Upper lobe of right lung (tissue), 1 donor: Measurements from ENCODE around the gene PIGX. TPM values are rescaled to one million over a fixed set of nuclear protein-coding genes. Genes with fewer than 3 reads are reported as not detected.

Experiments
- ATAC-seq: fragments of 200-7000 bp; cut with Tn5 transposase; one replicate; pipeline ENCODE4 v1.9.1; 2020; ENCODE audit warnings: mild to moderate bottlenecking, moderate library complexity
- DNase-seq: peaks from one replicate; pipeline ENCODE4 v3.0.0-alpha.2; 2020
- H3K27ac ChIP-seq: fragments of 200-600 bp; one replicate; pipeline ENCODE4 v1.8.0; 2022
- H3K27me3 ChIP-seq: fragments of 200-600 bp; one replicate; pipeline ENCODE4 v1.8.0; 2022; ENCODE audit warnings: mild to moderate bottlenecking
- H3K36me3 ChIP-seq: fragments of 200-600 bp; one replicate; pipeline ENCODE4 v1.8.0; 2022
- H3K4me1 ChIP-seq: fragments of 200-600 bp; one replicate; pipeline ENCODE4 v1.8.0; 2022
- H3K4me3 ChIP-seq: fragments of 200-600 bp; one replicate; pipeline ENCODE4 v1.8.0; 2022; ENCODE audit warnings: mild to moderate bottlenecking
- H3K9me3 ChIP-seq: fragments of 200-600 bp; one replicate; pipeline ENCODE4 v1.8.0; 2022
- intact Hi-C: fragments of 100-400 bp; cut with DNase I; formaldehyde crosslinking; loops from one replicate; pipeline ENCODE4 v1.11.0; 2022
- total RNA-seq: library from RNA; stranded (reverse); fragmentation: NEBNext Ultra II Directional; extraction: Animal tissue kit (Norgen Biotek cat#: 25700); gene quantifications from one replicate; pipeline ENCODE4 v1.2.1, GENCODE V29; 2021
- TF ChIP-seq, protein P1 (sequence below): fragments of 200-600 bp; IDR thresholded peaks from one replicate; pipeline ENCODE4 v1.8.0; 2022; ENCODE audit warnings: antibody characterized with exemption
- donor health status: DM: no; HTN: yes; CAD: no; lungs with severe emphysema.

PIGX gene
- total RNA-seq, 1 donor from 2014 or later, result 17.4 TPM

DNA sequence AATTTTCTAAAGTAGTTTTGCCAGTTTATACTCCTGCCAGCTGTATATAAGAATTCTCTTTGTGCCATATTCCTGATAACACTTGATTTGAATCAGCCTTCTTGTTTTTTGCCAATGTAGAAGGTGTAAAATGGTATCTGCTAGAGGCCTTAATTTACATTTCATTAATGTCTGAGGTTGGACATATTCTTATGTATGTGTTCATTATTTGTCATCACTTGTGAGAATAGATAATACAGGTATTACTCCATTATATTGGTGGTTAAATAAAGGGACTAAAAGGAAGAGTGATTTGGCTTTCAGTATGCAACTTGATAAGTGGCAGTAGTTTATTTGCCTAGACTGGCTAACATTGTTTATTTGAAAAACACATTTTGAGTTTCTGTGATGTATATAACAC is 53.3 kb downstream of the PIGX start:
- DNase-seq, result no peak
- no peaks in the 10 kb centered on the region for H3K4me1 ChIP-seq
- H3K4me3 ChIP-seq, result no peak overlapping the region
- no peak for ATAC-seq
- H3K9me3 ChIP-seq, result no peaks in the 10 kb centered on the region
- H3K27ac ChIP-seq, result no peak overlapping the region
- peaks cover 8% of the 10 kb centered on the region for H3K36me3 ChIP-seq
- no peaks in the 10 kb centered on the region for H3K27me3 ChIP-seq
- TF ChIP-seq, protein P1, sequence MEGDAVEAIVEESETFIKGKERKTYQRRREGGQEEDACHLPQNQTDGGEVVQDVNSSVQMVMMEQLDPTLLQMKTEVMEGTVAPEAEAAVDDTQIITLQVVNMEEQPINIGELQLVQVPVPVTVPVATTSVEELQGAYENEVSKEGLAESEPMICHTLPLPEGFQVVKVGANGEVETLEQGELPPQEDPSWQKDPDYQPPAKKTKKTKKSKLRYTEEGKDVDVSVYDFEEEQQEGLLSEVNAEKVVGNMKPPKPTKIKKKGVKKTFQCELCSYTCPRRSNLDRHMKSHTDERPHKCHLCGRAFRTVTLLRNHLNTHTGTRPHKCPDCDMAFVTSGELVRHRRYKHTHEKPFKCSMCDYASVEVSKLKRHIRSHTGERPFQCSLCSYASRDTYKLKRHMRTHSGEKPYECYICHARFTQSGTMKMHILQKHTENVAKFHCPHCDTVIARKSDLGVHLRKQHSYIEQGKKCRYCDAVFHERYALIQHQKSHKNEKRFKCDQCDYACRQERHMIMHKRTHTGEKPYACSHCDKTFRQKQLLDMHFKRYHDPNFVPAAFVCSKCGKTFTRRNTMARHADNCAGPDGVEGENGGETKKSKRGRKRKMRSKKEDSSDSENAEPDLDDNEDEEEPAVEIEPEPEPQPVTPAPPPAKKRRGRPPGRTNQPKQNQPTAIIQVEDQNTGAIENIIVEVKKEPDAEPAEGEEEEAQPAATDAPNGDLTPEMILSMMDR, result no peak
- intact Hi-C loops, result no loop called here

DNA sequence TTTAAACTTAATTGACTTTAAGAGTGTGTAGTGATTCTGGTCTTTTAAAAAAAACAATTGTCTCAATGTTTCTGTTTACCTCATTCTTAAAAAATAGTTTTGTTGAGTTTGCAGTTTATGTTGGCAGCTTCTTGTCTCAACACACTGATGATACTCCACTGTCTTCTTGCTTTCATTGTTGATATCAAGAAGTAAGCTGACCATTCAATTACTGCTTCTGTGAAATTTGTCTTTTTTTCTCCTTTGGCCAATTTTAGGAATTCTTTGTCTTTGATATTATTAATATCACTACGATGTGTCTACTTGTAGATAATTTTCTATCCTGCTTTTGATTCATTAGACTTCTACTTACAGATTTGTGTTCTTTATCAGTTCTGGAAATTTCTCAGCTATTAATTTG is 58.9 kb downstream of the PIGX start:
- peaks cover 25% of the 10 kb centered on the region for H3K4me1 ChIP-seq
- peaks cover 8% of the 10 kb centered on the region for H3K36me3 ChIP-seq
- intact Hi-C loops, result no loop called here
- H3K4me3 ChIP-seq, result no peak overlapping the region
- DNase-seq (no peak), ATAC-seq (no peak)
- TF ChIP-seq, protein P1, result no peak
- H3K27ac ChIP-seq, result no peak overlapping the region
- H3K9me3 ChIP-seq, result no peaks in the 10 kb centered on the region
- no peaks in the 10 kb centered on the region for H3K27me3 ChIP-seq

DNA sequence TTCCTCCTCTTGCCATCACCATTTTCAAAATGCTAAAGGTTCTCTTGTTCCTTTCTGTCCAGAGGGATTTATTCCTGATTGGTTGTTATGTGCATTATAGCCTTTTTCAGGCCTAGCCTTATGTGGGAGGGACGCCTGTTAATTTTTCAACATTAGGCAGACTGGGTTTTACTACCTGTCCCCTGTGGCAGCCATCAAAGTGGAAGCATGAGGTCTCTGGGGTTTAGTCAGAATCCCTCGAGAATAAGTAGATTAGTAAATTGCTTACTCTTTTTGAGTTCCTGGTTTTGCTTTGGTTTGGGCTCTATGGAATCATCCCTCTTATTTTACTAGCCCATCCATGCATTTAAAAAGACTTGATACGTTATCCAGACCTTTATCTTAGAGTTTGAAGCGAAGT is 59.9 kb downstream of the PIGX start:
- Histone ChIP-seq H3K27ac (no peak overlapping the region), H3K9me3 (no peaks in the 10 kb centered on the region), H3K4me1 (peaks cover 25% of the 10 kb centered on the region), H3K27me3 (no peaks in the 10 kb centered on the region), H3K36me3 (peaks cover 8% of the 10 kb centered on the region), H3K4me3 (no peak overlapping the region)
- no peak for DNase-seq
- intact Hi-C loops, result no loop called here
- ATAC-seq, result no peak
- TF ChIP-seq, protein P1, result no peak

DNA sequence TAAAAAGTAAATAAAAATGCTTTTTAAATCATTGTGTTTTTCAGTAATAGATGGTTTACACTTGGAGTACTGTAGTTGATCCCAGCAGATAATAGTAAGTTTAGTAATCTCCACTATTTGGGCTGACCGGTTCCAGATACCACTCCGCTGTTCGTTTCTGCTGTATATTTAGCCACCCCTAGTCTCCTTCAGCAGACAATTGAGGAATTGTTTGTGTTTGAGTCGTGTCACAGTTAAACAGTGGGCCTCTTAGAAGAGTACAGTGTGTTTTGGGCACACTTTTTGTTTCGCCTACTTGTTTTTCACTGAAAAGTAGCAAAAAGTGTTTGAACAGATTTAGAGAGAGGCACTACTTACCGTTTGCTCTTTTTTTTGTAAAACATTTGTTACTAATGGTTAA is 60.7 kb downstream of the PIGX start:
- no peaks in the 10 kb centered on the region for H3K27me3 ChIP-seq
- DNase-seq (no peak), ATAC-seq (no peak)
- no peak overlapping the region for H3K27ac ChIP-seq
- H3K4me1 ChIP-seq, result peaks cover 25% of the 10 kb centered on the region
- intact Hi-C loops, result no loop called here
- TF ChIP-seq, protein P1, result no peak
- H3K36me3 ChIP-seq, result peaks cover 12% of the 10 kb centered on the region
- H3K4me3 ChIP-seq, result no peak overlapping the region
- H3K9me3 ChIP-seq, result no peaks in the 10 kb centered on the region

DNA sequence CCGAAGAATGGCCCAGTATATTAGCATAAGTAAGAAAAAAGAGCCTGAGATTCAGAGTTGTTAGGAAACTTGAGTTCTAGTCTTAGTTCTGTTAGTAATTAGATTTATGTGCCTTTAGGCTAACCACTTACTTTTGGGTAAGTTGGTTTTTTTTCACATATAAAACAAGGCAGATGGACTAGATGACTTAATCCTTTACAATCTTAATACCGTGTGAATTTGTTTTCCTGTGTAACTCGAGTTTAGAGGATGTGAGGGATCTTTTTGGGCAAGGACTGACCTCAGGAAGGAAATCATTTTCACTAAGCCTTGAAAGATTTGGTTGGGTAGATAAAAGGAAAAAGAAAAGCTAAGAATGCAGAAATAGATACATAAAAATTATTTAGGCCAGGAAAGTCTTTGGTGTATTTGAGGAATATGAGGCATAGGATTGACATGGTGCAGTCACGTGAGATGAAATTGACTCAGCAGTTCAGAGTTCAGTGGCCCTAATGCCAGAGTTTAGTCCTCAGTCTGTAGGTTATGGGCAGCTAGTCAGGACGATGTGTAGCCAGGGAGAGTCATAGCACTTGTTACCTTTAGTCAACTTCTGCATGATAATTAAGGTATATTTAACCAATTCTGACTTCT is 62.1 kb downstream of the PIGX start:
- Histone ChIP-seq H3K4me1 (peaks cover 25% of the 10 kb centered on the region), H3K36me3 (peaks cover 3% of the 10 kb centered on the region), H3K9me3 (no peaks in the 10 kb centered on the region), H3K27ac (no peak overlapping the region), H3K27me3 (no peaks in the 10 kb centered on the region), H3K4me3 (no peak overlapping the region)
- DNase-seq, result no peak
- intact Hi-C loops, result no loop called here
- TF ChIP-seq, protein P1, result no peak
- ATAC-seq, result no peak
